Skeletal muscle satellite cell (primary cell): ENCODE results near the gene LRRC3B.
"Not testable (repeated sequence)": the region's sequence is repeated elsewhere in the genome, so short reads cannot be mapped to it uniquely, and the experiment has no call there.

ENCODE experiments used
- H3K27me3 ChIP-seq: 2 replicates; pipeline ENCODE4 v1.7.0; 2013; ENCODE audit warnings: low read length; ENCODE audit not compliant: control insufficient read depth, insufficient read depth
- H3K36me3 ChIP-seq: 2 replicates; pipeline ENCODE4 v1.7.0; 2013; ENCODE audit warnings: mild to moderate bottlenecking, control low read depth, low read length; ENCODE audit not compliant: insufficient read depth
- H3K4me1 ChIP-seq: 2 replicates; pipeline ENCODE4 v1.7.0; 2013; ENCODE audit warnings: low read length; ENCODE audit not compliant: control insufficient read depth, insufficient read depth
- H3K4me2 ChIP-seq: 2 replicates; pipeline ENCODE4 v1.7.0; 2013; ENCODE audit warnings: mild to moderate bottlenecking, low read length
- H3K4me3 ChIP-seq: 2 replicates; pipeline ENCODE4 v1.7.0; 2013; ENCODE audit warnings: low read length
- H3K9ac ChIP-seq: 2 replicates; pipeline ENCODE4 v1.7.0; 2013; ENCODE audit warnings: mild to moderate bottlenecking, low read depth, low read length, moderate library complexity
- H3K9me3 ChIP-seq: replicated peaks from 2 replicates; pipeline ENCODE4 v1.7.0; 2013; ENCODE audit warnings: mild to moderate bottlenecking, control low read depth, low read length

Gene LRRC3B

GRCh38 chr3:26603771-26604170 is 18.8 kb upstream of the LRRC3B start:
- H3K4me1 ChIP-seq, H3K36me3 ChIP-seq, H3K4me3 ChIP-seq, H3K4me2 ChIP-seq, H3K27me3 ChIP-seq, H3K9me3 ChIP-seq, H3K9ac ChIP-seq: not testable (repeated sequence)

DNA sequence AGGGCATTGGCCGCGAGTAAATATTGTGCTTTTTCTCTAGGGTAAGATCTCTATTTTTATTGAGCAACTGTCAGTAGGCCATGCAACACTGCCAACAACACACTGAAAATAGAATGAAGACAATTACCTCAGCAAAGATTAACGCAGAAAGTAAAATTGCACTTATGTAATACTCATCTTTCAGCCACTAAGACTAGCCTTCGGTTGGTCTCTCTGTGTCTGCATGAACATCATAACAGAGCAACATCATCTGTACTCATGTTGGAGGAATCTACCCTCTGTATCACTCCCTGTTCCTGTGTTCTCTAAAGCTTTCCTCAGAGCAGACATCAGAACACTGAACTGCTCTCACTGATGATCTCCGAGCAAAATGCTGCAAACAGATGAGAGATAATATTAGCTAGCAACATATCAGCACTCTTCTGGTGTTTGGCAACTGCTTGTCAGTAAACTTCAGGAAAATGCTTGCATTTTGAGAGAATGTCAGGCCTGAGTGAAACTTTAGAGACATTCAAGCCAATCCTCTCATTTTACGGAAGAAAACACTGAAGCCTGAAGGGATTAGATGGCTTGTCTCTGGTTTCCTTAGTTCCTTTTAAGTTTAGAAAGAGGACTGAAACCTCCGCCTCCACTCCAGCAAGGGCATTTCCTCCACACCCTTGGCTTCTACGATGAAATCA is 8.4 kb upstream of the LRRC3B start:
- no peaks in the 10 kb centered on the region for H3K9me3 ChIP-seq
- H3K4me1 ChIP-seq: no peaks in the 10 kb centered on the region
- H3K4me2 ChIP-seq: no peak overlapping the region
- no peak overlapping the region for H3K9ac ChIP-seq
- no peak overlapping the region for H3K4me3 ChIP-seq
- no peaks in the 10 kb centered on the region for H3K27me3 ChIP-seq
- no peaks in the 10 kb centered on the region for H3K36me3 ChIP-seq

DNA sequence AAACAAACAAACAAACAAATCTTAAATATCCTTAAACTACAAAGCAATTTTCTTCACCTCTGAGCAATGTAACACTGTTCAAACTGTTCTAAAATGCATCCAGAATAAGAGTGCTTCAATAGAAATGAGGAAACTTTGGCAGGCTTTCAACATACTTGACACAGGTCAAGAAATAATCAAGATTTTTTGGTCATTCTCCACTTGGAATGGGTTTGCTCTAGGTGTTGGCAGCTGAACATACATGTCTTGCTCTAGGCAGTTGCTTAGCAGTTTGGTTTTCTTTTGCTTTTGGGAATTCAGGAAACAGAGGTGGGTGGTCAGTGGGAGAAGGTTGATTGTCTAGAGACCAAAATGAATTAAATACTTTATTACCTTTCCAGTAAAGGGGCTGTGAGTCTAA is 1.4 kb upstream of the LRRC3B start:
- Histone ChIP-seq H3K4me1 (no peaks in the 10 kb centered on the region), H3K9ac (no peak overlapping the region), H3K27me3 (peaks cover 49% of the 10 kb centered on the region), H3K9me3 (no peaks in the 10 kb centered on the region), H3K4me2 (no peak overlapping the region), H3K36me3 (no peaks in the 10 kb centered on the region), H3K4me3 (no peak overlapping the region)

- Histone ChIP-seq H3K4me2 (peak overlapping the region; percentile 44), H3K4me1 (no peaks in the 10 kb centered on the region), H3K9ac (no peak overlapping the region), H3K9me3 (no peaks in the 10 kb centered on the region), H3K36me3 (no peaks in the 10 kb centered on the region), H3K27me3 (peaks cover 49% of the 10 kb centered on the region), H3K4me3 (no peak overlapping the region)
Measured at GRCh38 chr3:26621906-26622620, 509 bp upstream of the LRRC3B start.

DNA sequence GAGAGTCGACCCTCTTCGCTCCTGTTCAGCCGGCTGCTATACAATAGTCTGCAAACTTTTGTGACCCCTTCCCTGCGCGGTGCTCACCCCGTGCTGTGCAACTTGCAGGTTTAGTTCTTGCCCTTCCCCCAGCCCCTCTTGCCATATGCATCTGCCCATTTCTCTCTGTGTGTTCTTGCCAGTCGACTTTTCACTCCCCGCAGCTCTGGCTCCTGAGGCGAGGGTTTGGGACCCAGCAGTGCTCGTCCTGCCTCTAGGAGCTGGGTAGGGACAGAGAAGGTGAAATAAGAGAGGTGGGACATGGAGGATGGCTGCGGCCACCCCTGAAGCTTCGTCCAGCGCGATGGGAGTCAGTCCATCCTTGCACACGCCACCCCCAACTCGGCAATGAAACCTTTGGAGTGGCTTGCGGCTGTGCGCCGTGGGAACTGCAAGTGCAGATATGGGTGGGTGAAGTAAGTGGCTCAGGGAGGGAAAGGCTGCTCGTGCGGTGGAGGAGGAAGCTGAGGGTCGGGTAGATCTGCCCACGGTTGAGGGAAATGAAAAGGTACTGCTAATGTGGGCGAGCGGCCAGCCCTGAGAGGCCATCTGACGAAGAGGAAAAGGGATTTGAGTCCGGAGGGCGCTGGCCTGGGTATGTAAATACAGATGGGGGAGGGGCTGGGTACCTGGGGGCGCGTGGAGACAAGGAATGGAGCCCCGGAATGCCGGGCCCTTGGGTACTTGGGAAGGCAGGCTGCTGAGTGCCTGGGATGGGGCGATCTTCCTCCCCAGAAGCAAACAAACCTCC is 1.0 kb downstream of the LRRC3B start:
- H3K9me3 ChIP-seq: no peaks in the 10 kb centered on the region
- no peak overlapping the region for H3K4me2 ChIP-seq
- H3K4me1 ChIP-seq: no peaks in the 10 kb centered on the region
- no peaks in the 10 kb centered on the region for H3K36me3 ChIP-seq
- H3K27me3 ChIP-seq: peaks cover 49% of the 10 kb centered on the region
- no peak overlapping the region for H3K9ac ChIP-seq
- no peak overlapping the region for H3K4me3 ChIP-seq

DNA sequence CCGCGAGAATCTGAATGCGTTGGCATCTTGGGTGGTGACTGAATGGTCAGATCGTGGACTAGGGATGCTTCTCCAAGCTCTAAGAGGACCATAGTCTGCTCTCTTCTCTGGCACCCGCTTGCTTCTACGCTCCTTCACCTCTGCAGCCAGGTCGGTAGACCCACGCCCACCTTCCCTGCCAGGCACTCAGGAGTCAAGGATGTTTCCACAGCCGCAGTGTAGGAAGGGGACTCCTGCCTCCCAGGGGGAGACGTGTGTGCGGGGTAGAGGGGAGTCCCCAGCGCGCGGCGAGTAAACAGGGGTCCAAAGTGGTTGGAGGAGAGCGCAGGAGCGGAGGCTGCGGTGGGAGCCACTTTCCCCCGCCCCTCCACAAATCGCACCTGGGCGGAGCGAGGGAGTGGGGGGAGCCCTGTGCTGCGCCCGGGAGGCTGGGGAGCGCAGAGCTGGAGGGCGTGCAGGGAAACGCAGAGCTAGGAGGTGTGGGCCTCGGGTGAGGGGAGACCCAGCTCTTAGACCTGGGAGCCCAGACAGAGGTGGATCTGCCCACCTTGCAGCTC is 1.7 kb downstream of the LRRC3B start:
- H3K9ac ChIP-seq: no peak overlapping the region

GRCh38 chr3:26625187-26625586 is 2.6 kb downstream of the LRRC3B start:
- no peaks in the 10 kb centered on the region for H3K4me1 ChIP-seq
- H3K9ac ChIP-seq: no peak overlapping the region
- no peak overlapping the region for H3K4me2 ChIP-seq
- no peaks in the 10 kb centered on the region for H3K9me3 ChIP-seq
- H3K36me3 ChIP-seq: no peaks in the 10 kb centered on the region
- H3K27me3 ChIP-seq: peaks cover 49% of the 10 kb centered on the region
- H3K4me3 ChIP-seq: no peak overlapping the region

More for the DNA sequence above, 1.7 kb downstream of the LRRC3B start:
- Histone ChIP-seq H3K9me3 (no peaks in the 10 kb centered on the region), H3K36me3 (no peaks in the 10 kb centered on the region), H3K4me1 (no peaks in the 10 kb centered on the region), H3K27me3 (peaks cover 49% of the 10 kb centered on the region), H3K4me3 (no peak overlapping the region), H3K4me2 (no peak overlapping the region)

DNA sequence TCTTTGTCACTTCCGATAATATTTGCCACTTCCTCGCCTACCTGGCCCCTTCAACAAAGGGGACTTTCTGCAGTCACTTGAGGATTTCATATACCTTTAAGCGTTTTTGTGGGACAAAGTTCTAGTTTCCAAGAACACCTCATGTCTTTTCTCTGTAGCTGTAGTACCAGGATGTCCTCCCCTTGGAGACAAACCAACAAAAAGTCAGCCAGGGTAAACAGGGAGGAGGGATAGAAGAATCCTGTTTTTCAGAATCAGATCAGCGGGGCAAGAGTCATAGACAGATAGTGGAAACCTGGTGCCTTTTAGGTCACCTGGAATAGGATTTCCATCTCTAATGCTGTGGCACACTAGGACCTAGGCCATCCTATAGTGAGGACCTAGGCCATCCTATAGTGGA is 4.5 kb downstream of the LRRC3B start:
- Histone ChIP-seq H3K4me1 (no peaks in the 10 kb centered on the region), H3K9me3 (no peaks in the 10 kb centered on the region), H3K27me3 (peaks cover 36% of the 10 kb centered on the region), H3K4me2 (no peak overlapping the region), H3K9ac (no peak overlapping the region), H3K4me3 (no peak overlapping the region), H3K36me3 (no peaks in the 10 kb centered on the region)

- H3K4me3 ChIP-seq: no peak overlapping the region
- peaks cover 19% of the 10 kb centered on the region for H3K27me3 ChIP-seq
- H3K36me3 ChIP-seq: no peaks in the 10 kb centered on the region
- H3K4me2 ChIP-seq: no peak overlapping the region
- H3K9ac ChIP-seq: no peak overlapping the region
- no peaks in the 10 kb centered on the region for H3K9me3 ChIP-seq
- no peaks in the 10 kb centered on the region for H3K4me1 ChIP-seq
Measured at GRCh38 chr3:26628915-26629314, 6.3 kb downstream of the LRRC3B start.

DNA sequence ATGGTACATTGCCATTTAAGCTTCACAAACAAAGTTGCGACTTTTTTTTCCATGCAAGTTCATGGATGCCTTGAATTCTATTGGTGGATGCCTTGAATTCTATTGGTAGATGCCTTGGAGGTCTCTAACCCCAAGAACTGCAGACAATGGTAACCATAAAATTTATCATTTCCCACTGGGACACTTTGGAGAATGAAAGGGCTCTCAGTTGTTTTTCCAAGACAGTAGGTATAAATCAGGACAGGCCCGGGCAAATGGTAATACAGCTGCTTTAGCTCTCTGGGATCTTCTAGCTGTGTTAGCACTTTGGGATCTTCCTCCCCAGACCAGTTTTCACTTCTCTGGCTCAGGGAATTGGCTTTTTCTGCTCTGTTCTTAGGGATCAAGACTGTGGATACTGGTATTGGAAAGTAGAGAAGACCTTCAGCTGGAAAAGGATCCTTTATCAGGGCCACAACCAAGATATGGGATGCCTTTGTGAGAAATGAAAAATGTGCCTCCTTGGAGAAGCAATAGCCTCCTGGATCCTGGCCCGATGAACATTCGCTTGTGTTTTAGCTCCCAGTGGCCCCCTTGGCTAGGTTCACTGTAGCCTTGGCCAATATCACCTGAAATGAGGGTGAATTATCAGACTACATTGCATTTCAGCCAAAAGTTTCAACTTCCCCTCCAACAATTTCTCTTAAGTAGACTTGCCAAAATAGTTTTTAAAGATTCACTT is 8.3 kb downstream of the LRRC3B start:
- H3K4me1 ChIP-seq: no peaks in the 10 kb centered on the region
- no peaks in the 10 kb centered on the region for H3K9me3 ChIP-seq
- H3K27me3 ChIP-seq: peaks cover 2% of the 10 kb centered on the region
- H3K4me3 ChIP-seq: no peak overlapping the region
- no peak overlapping the region for H3K4me2 ChIP-seq
- no peaks in the 10 kb centered on the region for H3K36me3 ChIP-seq
- no peak overlapping the region for H3K9ac ChIP-seq

- Histone ChIP-seq H3K4me3 (no peak overlapping the region), H3K27me3 (no peaks in the 10 kb centered on the region), H3K36me3 (no peaks in the 10 kb centered on the region), H3K4me1 (no peaks in the 10 kb centered on the region), H3K9ac (no peak overlapping the region), H3K4me2 (no peak overlapping the region), H3K9me3 (no peaks in the 10 kb centered on the region)
Measured at GRCh38 chr3:26631390-26631738, 8.8 kb downstream of the LRRC3B start.
